ENCODE results near the gene ARHGEF10L. TPM values are rescaled to one million over a fixed set of nuclear protein-coding genes. Genes with fewer than 3 reads are reported as not detected.

ARHGEF10L gene
- total RNA-seq, 4 donors from 2014 or later, result 30.0 to 61.4 (median 44.7) TPM

- 79 to 88% methylated on average over 6 to 13 of the region's 16 CpGs for WGBS, 2 donors
- peak overlapping the region in 2 of 4 donors; percentile 1 to 25 for H3K27ac ChIP-seq
- no peak for DNase-seq
- intact Hi-C loops (cut with DNase I), result no loop called here
- no peaks in the 10 kb centered on the region for H3K9me3 ChIP-seq
- no peaks in the 10 kb centered on the region for H3K27me3 ChIP-seq
- peaks cover 17 to 82% (median 37%) of the 10 kb centered on the region in 3 donors for H3K4me1 ChIP-seq
- TF ChIP-seq CTCF (IDR thresholded peaks at IDR 0.05) (no peak), POLR2A (IDR thresholded peaks at IDR 0.05) (no peak)
- no peak overlapping the region for H3K4me3 ChIP-seq
- peaks cover 0 to 45% (median 0%) of the 10 kb centered on the region in 3 donors for H3K36me3 ChIP-seq
Measured at GRCh38 chr1:17579951-17580939, 40.7 kb downstream of the ARHGEF10L start.

GRCh38 chr1:17581389-17582123 lies 42.1 kb downstream of the ARHGEF10L start:
- Histone ChIP-seq H3K9me3 (no peaks in the 10 kb centered on the region), H3K27me3 (no peaks in the 10 kb centered on the region), H3K36me3 (peaks cover 0 to 53% (median 0%) of the 10 kb centered on the region in 3 donors), H3K27ac (peak overlapping the region; percentile 17 to 70 (median 62)), H3K4me3 (no peak overlapping the region), H3K4me1 (peaks cover 16 to 82% (median 32%) of the 10 kb centered on the region in 3 donors)
- intact Hi-C loops (cut with DNase I), result no loop called here
- DNase-seq, result no peak
- no peak for TF ChIP-seq POLR2A (IDR thresholded peaks at IDR 0.05)
- no peak for TF ChIP-seq CTCF (IDR thresholded peaks at IDR 0.05)
- WGBS, 2 donors, result 28 to 59% methylated on average over 5 to 9 of the region's 10 CpGs

GRCh38 chr1:17582124-17582774 lies 42.8 kb downstream of the ARHGEF10L start:
- no peak for DNase-seq
- no peaks in the 10 kb centered on the region for H3K27me3 ChIP-seq
- H3K36me3 ChIP-seq, result peaks cover 0 to 48% (median 0%) of the 10 kb centered on the region in 3 donors
- intact Hi-C loops (cut with DNase I), result no loop called here
- WGBS, 2 donors, result 25 to 29% methylated on average over 10 to 11 of the region's 11 CpGs
- peaks cover 22 to 86% (median 37%) of the 10 kb centered on the region in 3 donors for H3K4me1 ChIP-seq
- no peak overlapping the region for H3K4me3 ChIP-seq
- H3K27ac ChIP-seq, result peak overlapping the region; percentile 17 to 70 (median 62)
- TF ChIP-seq CTCF (IDR thresholded peaks at IDR 0.05) (no peak), POLR2A (IDR thresholded peaks at IDR 0.05) (no peak)
- H3K9me3 ChIP-seq, result no peaks in the 10 kb centered on the region

GRCh38 chr1:17584539-17584938 lies 45.0 kb downstream of the ARHGEF10L start:
- no peak overlapping the region for H3K27ac ChIP-seq
- no peak overlapping the region for H3K4me3 ChIP-seq
- intact Hi-C loops (cut with DNase I), result no loop called here
- no peaks in the 10 kb centered on the region for H3K9me3 ChIP-seq
- WGBS, 2 donors, result 89 to 94% methylated on average over 10 of the region's 10 CpGs
- TF ChIP-seq CTCF (IDR thresholded peaks at IDR 0.05) (no peak), POLR2A (IDR thresholded peaks at IDR 0.05) (no peak)
- H3K27me3 ChIP-seq, result no peaks in the 10 kb centered on the region
- peaks cover 0 to 68% (median 0%) of the 10 kb centered on the region in 3 donors for H3K36me3 ChIP-seq
- peaks cover 35 to 87% (median 51%) of the 10 kb centered on the region in 3 donors for H3K4me1 ChIP-seq
- no peak for DNase-seq
